Thyroid gland (tissue), 4 donors: ENCODE results near the gene OR2H2. TPM values are rescaled to one million over a fixed set of nuclear protein-coding genes. Genes with fewer than 3 reads are reported as not detected.

Source experiments
- DNase-seq, 2 donors: peaks; one replicate each; pipeline ENCODE4 v3.0.0-alpha.2; 2019
- H3K27ac ChIP-seq, 3 donors: fragments of 200-600 bp; sonication (generic); 1 replicate in 2 of 3; 2 replicates in 1 of 3; pipeline ENCODE4 v1.5.1; 2016 to 2019; ENCODE audit warnings: mild to moderate bottlenecking in 1 of 3, moderate library complexity in 1 of 3
- H3K27me3 ChIP-seq: fragments of 200-600 bp; sonication (generic); one replicate; pipeline ENCODE4 v1.5.1; 2019
- H3K36me3 ChIP-seq, 2 donors: fragments of 200-600 bp; sonication (generic); one replicate each; pipeline ENCODE4 v1.5.1; 2016 to 2019
- H3K4me1 ChIP-seq, 2 donors: fragments of 200-600 bp; sonication (generic); one replicate each; pipeline ENCODE4 v1.5.1; 2017 to 2019
- H3K4me3 ChIP-seq, 3 donors: fragments of 200-600 bp; sonication (generic); replicated peaks in 1 of 3; 1 replicate in 2 of 3; 2 replicates in 1 of 3; pipeline ENCODE4 v1.5.1; 2016; ENCODE audit warnings: mild to moderate bottlenecking in 1 of 3
- H3K9me3 ChIP-seq: fragments of 200-600 bp; sonication (generic); one replicate; pipeline ENCODE4 v1.5.1; 2017
- POLR2A ChIP-seq, 2 donors: fragments of 450-650 bp; IDR thresholded peaks; one replicate each; pipeline ENCODE4 v1.6.1; 2017; ENCODE audit warnings: antibody characterized with exemption in 2 of 2, mild to moderate bottlenecking in 2 of 2, moderate library complexity in 1 of 2
- WGBS, 2 donors: methylation state at CpG; one replicate each; pipeline ENCODE4 v1.1.5; 2017; 5-methylcytosine and 5-hydroxymethylcytosine counted together
- intact Hi-C: fragments of 100-400 bp; cut with DNase I; formaldehyde crosslinking; loops from one replicate; pipeline ENCODE4 v1.15.1; 2023
- total RNA-seq, 4 donors: library from RNA; depleted of rRNA; stranded (reverse); fragments of >200 nt; gene quantifications; one replicate each; pipeline ENCODE4 v1.2.3, GENCODE V29; 2016
- TF ChIP-seq, protein P1 (sequence below), 6 experiments: fragments of 200-600 bp in 3 of 6; fragments of 450-650 bp in 3 of 6; sonication (generic) in 3 of 6; IDR thresholded peaks; one replicate each; pipeline ENCODE4 v1.5.1; 2016 to 2019; ENCODE audit warnings: antibody characterized with exemption in 6 of 6, mild to moderate bottlenecking in 2 of 6, inconsistent platforms in 1 of 6, moderate library complexity in 1 of 6

The OR2H2 gene
- total RNA-seq, 4 donors from 2014 or later, result not detected

DNA sequence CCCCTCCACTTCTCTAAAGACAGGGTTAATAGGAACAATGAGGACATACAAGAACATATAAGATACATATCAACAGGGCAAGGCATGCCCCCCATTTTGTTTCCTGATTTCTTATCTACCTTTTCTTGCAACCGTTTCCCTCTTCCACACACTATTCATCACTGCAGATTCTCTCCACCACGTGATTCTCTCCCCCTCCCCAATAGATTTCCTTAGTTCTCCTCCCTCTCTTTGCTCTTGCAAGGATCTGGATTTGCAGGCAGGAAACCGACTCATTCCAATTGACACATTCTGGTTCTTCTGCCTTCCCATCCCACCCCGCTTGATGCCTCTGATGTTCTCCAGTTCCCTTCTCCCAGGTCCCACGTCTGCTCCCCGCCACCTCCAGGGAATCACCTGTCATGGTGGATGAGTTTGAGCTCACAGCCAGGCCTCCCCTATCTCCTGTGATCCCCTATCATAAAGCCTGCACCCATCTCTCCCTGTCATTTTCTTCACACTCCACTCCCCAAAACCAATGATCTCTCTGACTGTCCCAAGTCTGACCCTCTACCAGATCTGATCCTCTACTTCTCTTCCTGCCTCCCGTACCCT lies 40.5 kb downstream of the OR2H2 start:
- Histone ChIP-seq H3K4me1 (peaks cover 13 to 20% of the 10 kb centered on the region in 2 donors), H3K27me3 (no peaks in the 10 kb centered on the region), H3K36me3 (no peaks in the 10 kb centered on the region), H3K4me3 (no peak overlapping the region), H3K27ac (no peak overlapping the region), H3K9me3 (no peaks in the 10 kb centered on the region)
- TF ChIP-seq POLR2A (IDR thresholded peaks at IDR 0.05), result no peak
- TF ChIP-seq, protein P1, sequence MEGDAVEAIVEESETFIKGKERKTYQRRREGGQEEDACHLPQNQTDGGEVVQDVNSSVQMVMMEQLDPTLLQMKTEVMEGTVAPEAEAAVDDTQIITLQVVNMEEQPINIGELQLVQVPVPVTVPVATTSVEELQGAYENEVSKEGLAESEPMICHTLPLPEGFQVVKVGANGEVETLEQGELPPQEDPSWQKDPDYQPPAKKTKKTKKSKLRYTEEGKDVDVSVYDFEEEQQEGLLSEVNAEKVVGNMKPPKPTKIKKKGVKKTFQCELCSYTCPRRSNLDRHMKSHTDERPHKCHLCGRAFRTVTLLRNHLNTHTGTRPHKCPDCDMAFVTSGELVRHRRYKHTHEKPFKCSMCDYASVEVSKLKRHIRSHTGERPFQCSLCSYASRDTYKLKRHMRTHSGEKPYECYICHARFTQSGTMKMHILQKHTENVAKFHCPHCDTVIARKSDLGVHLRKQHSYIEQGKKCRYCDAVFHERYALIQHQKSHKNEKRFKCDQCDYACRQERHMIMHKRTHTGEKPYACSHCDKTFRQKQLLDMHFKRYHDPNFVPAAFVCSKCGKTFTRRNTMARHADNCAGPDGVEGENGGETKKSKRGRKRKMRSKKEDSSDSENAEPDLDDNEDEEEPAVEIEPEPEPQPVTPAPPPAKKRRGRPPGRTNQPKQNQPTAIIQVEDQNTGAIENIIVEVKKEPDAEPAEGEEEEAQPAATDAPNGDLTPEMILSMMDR (IDR thresholded peaks at IDR 0.05), result no peak
- WGBS, 2 donors, result 65 to 71% methylated on average over 7 of the region's 7 CpGs
- DNase-seq, result no peak
- intact Hi-C loops, result no loop called here

DNA sequence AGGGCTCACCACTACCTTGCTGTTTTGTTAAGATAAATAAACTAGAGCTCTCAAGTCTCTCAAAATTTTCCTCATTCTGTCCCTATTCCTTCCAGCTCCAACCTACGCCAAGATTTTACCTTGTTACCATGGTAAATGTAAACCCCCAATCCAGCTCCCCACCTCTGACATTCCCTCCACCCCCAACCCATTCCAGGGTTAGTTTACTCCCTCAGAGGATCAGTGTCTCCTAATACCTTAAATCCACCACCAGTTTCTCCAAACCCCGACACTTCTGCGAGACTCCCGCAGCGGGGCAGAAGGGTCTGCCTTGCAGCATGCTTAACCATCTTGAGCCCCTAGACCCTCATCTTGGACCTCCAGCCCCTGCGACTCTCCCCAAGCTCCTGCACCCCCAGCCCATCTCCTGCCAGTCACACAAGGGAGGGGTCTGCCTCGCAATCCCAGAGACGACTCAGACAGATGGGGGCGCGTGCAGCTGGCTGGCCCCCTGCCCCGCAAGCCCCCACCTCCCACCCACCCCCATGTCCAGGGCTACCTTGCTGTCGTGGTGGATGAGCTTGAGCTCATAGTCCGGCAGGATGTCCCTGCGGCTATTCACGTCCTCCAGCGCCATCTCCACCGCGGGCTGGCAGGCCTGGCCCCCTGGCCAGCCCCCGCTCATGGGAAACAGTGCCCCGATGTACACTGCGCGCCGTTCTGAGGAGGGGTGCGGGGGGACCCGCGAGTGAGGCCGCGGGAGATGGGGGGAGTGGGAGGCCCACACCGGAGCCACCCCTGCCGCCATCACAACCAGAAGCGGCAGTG lies 42.2 kb downstream of the OR2H2 start:
- peak overlapping the region in 2 of 3 donors; percentile 38 to 48 for H3K27ac ChIP-seq
- WGBS, 2 donors, result 17 to 24% methylated on average over 12 to 17 of the region's 31 CpGs
- TF ChIP-seq, protein P1 (IDR thresholded peaks at IDR 0.05), result no peak
- TF ChIP-seq POLR2A (IDR thresholded peaks at IDR 0.05), result no peak
- H3K4me3 ChIP-seq, result peak overlapping the region in 2 of 3 donors; percentile 20 to 43
- intact Hi-C loops, result no loop called here
- H3K27me3 ChIP-seq, result no peaks in the 10 kb centered on the region
- no peaks in the 10 kb centered on the region for H3K9me3 ChIP-seq
- no peak for DNase-seq
- no peaks in the 10 kb centered on the region for H3K36me3 ChIP-seq
- H3K4me1 ChIP-seq, result peaks cover 13 to 29% of the 10 kb centered on the region in 2 donors

DNA sequence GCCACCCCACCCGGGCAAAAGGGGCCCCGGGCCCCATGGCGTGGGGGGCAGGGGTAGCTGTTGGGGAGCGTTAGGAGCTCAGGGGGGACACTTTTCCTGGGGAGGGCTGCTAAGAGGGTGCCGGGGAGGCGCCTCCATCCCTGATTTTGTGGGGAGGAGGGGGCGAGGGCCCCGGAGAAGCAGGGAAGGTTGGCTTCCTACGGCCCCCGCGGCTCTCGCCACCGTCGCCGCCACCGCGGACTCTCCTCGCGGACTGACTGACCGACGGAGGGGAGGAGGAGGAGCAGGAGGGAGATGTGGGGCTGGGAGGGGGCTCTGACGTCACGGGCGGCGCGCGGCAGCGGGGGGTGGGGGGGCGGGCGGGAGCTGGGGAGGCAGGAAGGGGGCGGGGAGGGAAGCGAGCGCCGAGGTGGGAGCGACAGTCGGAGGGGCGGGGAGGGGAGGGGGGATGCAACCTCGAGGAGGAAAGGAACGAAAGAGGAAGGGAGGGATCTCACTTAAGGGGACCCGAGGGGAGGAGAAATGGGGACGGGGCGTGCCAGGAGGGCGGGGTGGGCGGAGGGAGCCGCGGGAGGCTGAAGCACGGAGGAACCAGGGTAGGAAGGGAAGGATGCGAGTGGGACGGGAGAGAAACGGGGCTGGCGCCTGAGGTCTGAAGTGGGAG lies 43.0 kb downstream of the OR2H2 start:
- Histone ChIP-seq H3K9me3 (no peaks in the 10 kb centered on the region), H3K4me1 (peaks cover 13 to 30% of the 10 kb centered on the region in 2 donors), H3K36me3 (no peaks in the 10 kb centered on the region), H3K27me3 (no peaks in the 10 kb centered on the region), H3K27ac (peak overlapping the region in 2 of 3 donors; percentile 51 to 59), H3K4me3 (peak overlapping the region in 2 of 3 donors; percentile 20 to 43)
- intact Hi-C loops, result no loop called here
- peak; percentile 38 to 42 for DNase-seq
- 1 to 2% methylated on average over 33 to 45 of the region's 51 CpGs for WGBS, 2 donors
- TF ChIP-seq POLR2A (IDR thresholded peaks at IDR 0.05), result peak in 1 of 2 donors; percentile 44
- TF ChIP-seq, protein P1 (IDR thresholded peaks at IDR 0.05), result no peak

DNA sequence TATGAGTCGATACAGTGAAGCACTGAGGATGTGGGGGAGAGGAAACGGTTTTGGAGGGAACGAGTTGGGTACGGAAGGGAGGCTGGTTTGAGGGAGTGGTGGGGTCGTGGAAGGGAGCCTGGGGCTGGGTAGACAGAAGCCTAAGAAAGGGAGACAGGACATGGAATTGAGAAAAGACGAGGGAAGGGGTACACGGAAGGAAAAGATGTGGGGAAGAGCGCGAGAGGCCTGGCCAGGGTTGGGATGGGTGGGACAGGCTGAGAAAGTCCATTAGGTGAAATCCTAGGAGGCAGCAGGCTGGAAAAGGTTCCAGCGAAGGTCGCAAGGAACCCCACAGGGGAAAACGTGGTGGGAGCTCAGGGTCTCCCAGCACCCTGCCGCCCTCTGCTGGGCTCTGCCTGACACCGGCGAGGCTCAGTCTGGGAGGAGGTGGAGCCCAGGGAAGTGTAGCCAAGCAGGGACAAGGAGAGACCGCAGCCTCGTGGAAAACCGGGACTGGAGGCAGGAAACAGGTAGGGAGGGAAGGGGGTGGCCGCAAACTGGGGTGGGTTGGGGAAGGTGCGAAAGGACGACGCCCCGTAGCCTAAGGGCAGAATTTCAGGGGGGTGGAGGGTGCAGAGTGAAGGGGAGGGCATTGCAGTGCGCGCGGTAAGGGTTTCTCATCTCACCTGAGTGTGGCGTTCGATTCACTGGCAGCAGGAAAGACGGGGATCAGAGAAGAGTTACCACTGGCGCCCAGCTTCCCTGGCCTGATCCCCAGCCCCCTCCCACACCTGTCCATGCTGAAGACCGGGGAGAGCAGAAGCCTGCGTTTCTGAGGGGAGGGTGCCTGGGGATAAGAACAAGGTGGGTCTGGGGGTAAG lies 43.7 kb downstream of the OR2H2 start:
- no peaks in the 10 kb centered on the region for H3K36me3 ChIP-seq
- no peaks in the 10 kb centered on the region for H3K9me3 ChIP-seq
- H3K27ac ChIP-seq, result peak overlapping the region in 2 of 3 donors; percentile 51 to 59
- H3K4me1 ChIP-seq, result peaks cover 13 to 30% of the 10 kb centered on the region in 2 donors
- no peaks in the 10 kb centered on the region for H3K27me3 ChIP-seq
- peak overlapping the region in 2 of 3 donors; percentile 13 to 43 for H3K4me3 ChIP-seq
- intact Hi-C loops, result no loop called here
- peak; percentile 76 to 77 for DNase-seq
- WGBS, 2 donors, result 5% methylated on average over 32 of the region's 32 CpGs
- TF ChIP-seq, protein P1 (IDR thresholded peaks at IDR 0.05), result peak in 5 of 6 experiments; percentile 33 to 77 (median 50)
- peak in 1 of 2 donors; percentile 23 for TF ChIP-seq POLR2A (IDR thresholded peaks at IDR 0.05)
